Measurements from ENCODE around the gene BCAT1. TPM values are rescaled to one million over a fixed set of nuclear protein-coding genes. Genes with fewer than 3 reads are reported as not detected.

The BCAT1 gene
- total and polyA plus RNA-seq, 2 experiments from 2014 or later, result 53.6 to 181 TPM

- TF ChIP-seq CTCF (conservative IDR thresholded peaks at IDR 0.05; ENCODE audit: low read depth in 2 of 2) (no peak), EZH2 (IDR thresholded peaks at IDR 0.05; ENCODE audit: low read depth, unreplicated experiment) (no peak), EZH2phosphoT487 (IDR thresholded peaks at IDR 0.05; ENCODE audit: unreplicated experiment) (no peak), STAT1 (IDR thresholded peaks at IDR 0.05; ENCODE audit: unreplicated experiment) (no peak), JUNB (IDR thresholded peaks at IDR 0.05; ENCODE audit: unreplicated experiment) (no peak), REST (IDR thresholded peaks at IDR 0.05; ENCODE audit: unreplicated experiment) (no peak), ZNF331 (CRISPR knock-in tag; IDR thresholded peaks at IDR 0.05; ENCODE audit: low read depth) (no peak)
Measured at GRCh38 chr12:24905431-24905830, 43.5 kb downstream of the BCAT1 start (continued).

DNA sequence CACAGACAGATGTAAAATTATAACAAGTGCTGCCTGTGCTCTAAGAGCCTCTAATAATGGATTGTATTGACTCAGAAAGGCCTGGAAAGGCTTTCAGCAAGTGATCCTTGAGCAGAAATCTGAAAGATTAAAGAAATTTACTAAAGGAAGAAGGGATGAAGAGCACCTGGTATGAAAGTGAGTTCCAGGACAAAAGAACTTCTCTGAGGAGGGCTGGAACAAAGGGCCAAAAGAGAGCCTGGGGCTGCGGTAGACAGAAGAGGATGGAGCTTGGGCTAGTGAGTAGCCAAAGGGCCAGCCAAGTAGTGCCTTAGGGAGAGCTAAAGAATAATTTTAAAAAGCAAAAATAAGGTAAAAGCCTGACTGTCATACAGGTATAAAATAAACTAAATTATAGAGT is 44.0 kb downstream of the BCAT1 start:
- Histone ChIP-seq H3K4me3 (no peak overlapping the region), H3K4me2 (peak overlapping the region; percentile 64), H3K27me3 (ENCODE audit: insufficient read depth) (peaks cover 11% of the 10 kb centered on the region; the same call in 1 of the 2 replicates), H3K9me2 (ENCODE audit: insufficient read depth) (no peaks in the 10 kb centered on the region), H3K79me2 (replicated peaks; ENCODE audit: insufficient read depth) (peaks cover 85% of the 10 kb centered on the region), H3F3A (replicated peaks; ENCODE audit: low read depth) (peaks cover 11% of the 10 kb centered on the region; the same call in 1 of the 2 replicates), H3K36me3 (ENCODE audit: insufficient read depth) (peaks cover 4% of the 10 kb centered on the region; the same call in 1 of the 2 replicates), H2AFZ (no peak overlapping the region), H4K20me1 (replicated peaks; ENCODE audit: insufficient read depth) (peaks cover 14% of the 10 kb centered on the region), H3K4me1 (ENCODE audit: insufficient read depth) (peaks cover 50% of the 10 kb centered on the region), H3K27ac (ENCODE audit: low read depth) (peak overlapping the region; percentile 11)
- Mint-ChIP-seq H3K36me3 (ENCODE audit: low read depth) (peaks cover 21% of the 10 kb centered on the region), H3K27ac (no peak overlapping the region), H3K4me1 (peaks cover 24% of the 10 kb centered on the region), H3K4me3 (no peak overlapping the region), H3K27me3 (ENCODE audit: insufficient read depth, low read depth, poor library complexity) (peaks cover 16% of the 10 kb centered on the region), H3K9me3 (no peaks in the 10 kb centered on the region)
- peak; percentile 52 for DNase-seq (ENCODE audit: low spot score)
- ATAC-seq, result peak; percentile 25
- TF ChIP-seq, protein P1, sequence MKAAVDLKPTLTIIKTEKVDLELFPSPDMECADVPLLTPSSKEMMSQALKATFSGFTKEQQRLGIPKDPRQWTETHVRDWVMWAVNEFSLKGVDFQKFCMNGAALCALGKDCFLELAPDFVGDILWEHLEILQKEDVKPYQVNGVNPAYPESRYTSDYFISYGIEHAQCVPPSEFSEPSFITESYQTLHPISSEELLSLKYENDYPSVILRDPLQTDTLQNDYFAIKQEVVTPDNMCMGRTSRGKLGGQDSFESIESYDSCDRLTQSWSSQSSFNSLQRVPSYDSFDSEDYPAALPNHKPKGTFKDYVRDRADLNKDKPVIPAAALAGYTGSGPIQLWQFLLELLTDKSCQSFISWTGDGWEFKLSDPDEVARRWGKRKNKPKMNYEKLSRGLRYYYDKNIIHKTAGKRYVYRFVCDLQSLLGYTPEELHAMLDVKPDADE (IDR thresholded peaks at IDR 0.05), result no peak
- TF ChIP-seq NANOG (IDR thresholded peaks at IDR 0.05; ENCODE audit: borderline replicate concordance) (no peak), CTCF (conservative IDR thresholded peaks at IDR 0.05; ENCODE audit: low read depth in 2 of 2) (no peak), STAT1 (IDR thresholded peaks at IDR 0.05; ENCODE audit: unreplicated experiment) (no peak), EZH2phosphoT487 (IDR thresholded peaks at IDR 0.05; ENCODE audit: unreplicated experiment) (no peak)
